ENCODE data around the gene SFXN5. TPM values are rescaled to one million over a fixed set of nuclear protein-coding genes. Genes with fewer than 3 reads are reported as not detected.

The SFXN5 gene
- total RNA-seq, 1 experiment from 2014 or later: 15.2 TPM

GRCh38 chr2:72988726-72989273 is 82.7 kb downstream of the SFXN5 start:
- Histone ChIP-seq H4K20me1 (ENCODE audit: insufficient read depth) (no peaks in the 10 kb centered on the region; the same call in 1 of the 2 replicates), H3K4me2 (no peak overlapping the region), H3K4me1 (replicated peaks; ENCODE audit: insufficient read depth) (no peaks in the 10 kb centered on the region), H3K36me3 (ENCODE audit: low read depth) (no peaks in the 10 kb centered on the region), H3K27ac (no peak overlapping the region), H3K4me3 (no peak overlapping the region), H3K27me3 (ENCODE audit: insufficient read depth, low read depth) (no peaks in the 10 kb centered on the region), H3F3A (ENCODE audit: insufficient read depth, low read depth) (no peaks in the 10 kb centered on the region), H3K79me2 (ENCODE audit: low read depth) (no peaks in the 10 kb centered on the region), H3K9me3 (ENCODE audit: insufficient read depth, low read depth) (no peaks in the 10 kb centered on the region), H2AFZ (no peak overlapping the region), H3K9me2 (ENCODE audit: insufficient read depth) (no peaks in the 10 kb centered on the region)
- TF ChIP-seq EZH2 (IDR thresholded peaks at IDR 0.05; ENCODE audit: low read depth): no peak
- no peak for TF ChIP-seq CTCF (conservative IDR thresholded peaks at IDR 0.05)
- BruUV-seq (replicated peaks): no TSS peak
- ChIA-PET CTCF (no interaction called here), POLR2A (ENCODE audit: unreplicated experiment) (no interaction called here)
- DNase-seq: no peak
- intact Hi-C loops (cut with micrococcal nuclease; ENCODE audit: unreplicated experiment): no loop called here

GRCh38 chr2:72988041-72988440 is 83.5 kb downstream of the SFXN5 start:
- no peaks in the 10 kb centered on the region for H3K27me3 ChIP-seq (ENCODE audit: insufficient read depth, low read depth)
- no peaks in the 10 kb centered on the region for H3K9me3 ChIP-seq (ENCODE audit: insufficient read depth, low read depth)
- H3K27ac ChIP-seq: no peak overlapping the region
- no peaks in the 10 kb centered on the region for H3F3A ChIP-seq (ENCODE audit: insufficient read depth, low read depth)
- no peak for DNase-seq
- no peaks in the 10 kb centered on the region for H3K9me2 ChIP-seq (ENCODE audit: insufficient read depth)
- H3K36me3 ChIP-seq (ENCODE audit: low read depth): no peaks in the 10 kb centered on the region
- H3K4me2 ChIP-seq: no peak overlapping the region
- TF ChIP-seq EZH2 (IDR thresholded peaks at IDR 0.05; ENCODE audit: low read depth): no peak
- no peak for TF ChIP-seq CTCF (conservative IDR thresholded peaks at IDR 0.05)
- no peaks in the 10 kb centered on the region for H3K4me1 ChIP-seq (replicated peaks; ENCODE audit: insufficient read depth)
- BruUV-seq (replicated peaks): no TSS peak
- no peaks in the 10 kb centered on the region for H3K79me2 ChIP-seq (ENCODE audit: low read depth)
- intact Hi-C loops (cut with micrococcal nuclease; ENCODE audit: unreplicated experiment): no loop called here
- H2AFZ ChIP-seq: no peak overlapping the region
- ChIA-PET POLR2A (ENCODE audit: unreplicated experiment) (no interaction called here), CTCF (no interaction called here)
- H3K4me3 ChIP-seq: no peak overlapping the region
- H4K20me1 ChIP-seq (ENCODE audit: insufficient read depth): no peaks in the 10 kb centered on the region; the same call in 1 of the 2 replicates

- H3K27me3 ChIP-seq (ENCODE audit: insufficient read depth, low read depth): no peaks in the 10 kb centered on the region
- POLR2A ChIA-PET (ENCODE audit: unreplicated experiment): no interaction called here
- H4K20me1 ChIP-seq (ENCODE audit: insufficient read depth): no peaks in the 10 kb centered on the region; the same call in 1 of the 2 replicates
- H3K27ac ChIP-seq: no peak overlapping the region
- intact Hi-C loops (cut with micrococcal nuclease; ENCODE audit: unreplicated experiment): no loop called here
- CTCF ChIA-PET: no interaction called here
- H3K9me3 ChIP-seq (ENCODE audit: insufficient read depth, low read depth): no peaks in the 10 kb centered on the region
- peak in 1 of 2 experiments; percentile 11 for DNase-seq
- H3K79me2 ChIP-seq (ENCODE audit: low read depth): no peaks in the 10 kb centered on the region
- no peaks in the 10 kb centered on the region for H3K4me1 ChIP-seq (replicated peaks; ENCODE audit: insufficient read depth)
- no peaks in the 10 kb centered on the region for H3F3A ChIP-seq (ENCODE audit: insufficient read depth, low read depth)
- no peaks in the 10 kb centered on the region for H3K36me3 ChIP-seq (ENCODE audit: low read depth)
- H3K4me3 ChIP-seq: no peak overlapping the region
- no peak overlapping the region for H3K4me2 ChIP-seq
- no peak overlapping the region for H2AFZ ChIP-seq
- BruUV-seq (replicated peaks): no TSS peak
- H3K9me2 ChIP-seq (ENCODE audit: insufficient read depth): no peaks in the 10 kb centered on the region
- TF ChIP-seq CTCF (conservative IDR thresholded peaks at IDR 0.05): no peak
- TF ChIP-seq EZH2 (IDR thresholded peaks at IDR 0.05; ENCODE audit: low read depth): no peak
Measured at GRCh38 chr2:72985891-72986683, 85.4 kb downstream of the SFXN5 start.

Data from PC-9 (cell line).